ENCODE results near the gene RNF8.
A peak's percentile ranks its signal among the peaks of the same experiment; 100 is the strongest.
"Not testable (repeated sequence)": the region's sequence is repeated elsewhere in the genome, so short reads cannot be mapped to it uniquely, and the experiment has no call there.

RNF8 gene

GRCh38 chr6:37353761-37354525 is at the start of gene RNF8:
RNF8 (plus strand) TSS chr6:37353983; CDS start chr6:37354165, 182 bp downstream.
- peak; percentile 78 for DNase-seq (ENCODE audit: low read depth in 1 of 2, low spot score in 1 of 2)

DNA sequence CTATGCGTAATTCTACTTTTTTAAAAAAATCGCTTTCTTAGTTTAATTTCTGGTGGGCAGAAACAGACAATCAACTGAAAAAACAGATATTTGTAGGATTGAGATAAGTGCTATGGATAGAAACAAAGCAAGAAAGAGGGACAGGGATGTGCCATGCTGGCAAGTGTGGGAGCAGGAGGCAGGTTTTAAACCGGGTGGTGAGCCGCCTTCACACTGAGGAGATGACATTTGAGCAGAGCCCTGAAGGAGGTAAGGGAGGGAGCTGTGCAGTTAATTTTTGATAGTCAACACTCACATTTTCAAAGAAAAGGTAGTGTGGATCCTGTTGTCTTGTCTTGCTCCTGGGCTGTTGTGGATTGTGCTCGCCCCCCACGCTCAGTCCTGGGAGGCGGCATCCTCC is 49.0 kb upstream of the RNF8 start:
- DNase-seq (ENCODE audit: low read depth in 1 of 2, low spot score in 1 of 2): no peak

GRCh38 chr6:37305841-37306425 is 47.9 kb upstream of the RNF8 start:
- DNase-seq (ENCODE audit: low read depth in 1 of 2, low spot score in 1 of 2): no peak

- no peak for DNase-seq (ENCODE audit: low read depth in 1 of 2, low spot score in 1 of 2)
These were observed 47.1 kb upstream of the RNF8 start for GRCh38 chr6:37306624-37307222.

GRCh38 chr6:37307484-37307883 is 46.3 kb upstream of the RNF8 start:
- DNase-seq (ENCODE audit: low read depth in 1 of 2, low spot score in 1 of 2): not testable (repeated sequence)

DNA sequence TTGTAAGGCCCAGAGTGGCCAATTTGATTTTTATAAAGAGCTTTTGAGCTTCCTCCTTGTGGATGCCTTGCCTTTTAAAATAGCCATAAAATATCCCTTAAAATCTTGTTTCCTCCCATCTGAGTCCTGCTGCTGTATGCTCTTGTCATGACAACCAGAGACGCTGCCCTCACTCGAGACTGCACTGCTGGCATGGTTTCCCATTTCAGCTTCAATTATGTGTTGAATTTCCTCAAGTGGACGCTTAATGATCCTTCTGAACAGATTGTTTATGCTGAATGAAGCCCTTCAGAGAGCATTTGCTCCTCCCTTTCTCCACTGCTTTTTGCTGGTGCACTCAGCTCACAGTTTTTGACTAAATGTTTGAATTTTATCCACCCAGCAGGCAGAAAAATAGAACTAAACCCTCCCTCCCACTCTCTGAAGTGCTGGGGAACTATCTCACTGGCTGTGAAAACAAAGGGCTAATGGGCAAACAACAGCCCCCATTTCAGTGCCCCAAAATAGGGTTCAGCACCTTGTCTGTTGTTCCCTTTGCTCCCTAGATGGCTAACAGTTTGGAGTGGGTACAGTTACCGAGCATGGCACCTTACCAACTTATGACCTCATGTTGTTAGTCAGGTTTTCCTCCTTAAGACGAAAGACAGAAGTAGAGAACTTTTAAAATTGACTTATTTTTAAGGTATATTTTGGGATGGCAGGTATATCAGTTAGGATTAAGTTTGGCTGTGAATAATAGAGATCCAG is 45.5 kb upstream of the RNF8 start:
- DNase-seq (ENCODE audit: low read depth in 1 of 2, low spot score in 1 of 2): no peak

DNA sequence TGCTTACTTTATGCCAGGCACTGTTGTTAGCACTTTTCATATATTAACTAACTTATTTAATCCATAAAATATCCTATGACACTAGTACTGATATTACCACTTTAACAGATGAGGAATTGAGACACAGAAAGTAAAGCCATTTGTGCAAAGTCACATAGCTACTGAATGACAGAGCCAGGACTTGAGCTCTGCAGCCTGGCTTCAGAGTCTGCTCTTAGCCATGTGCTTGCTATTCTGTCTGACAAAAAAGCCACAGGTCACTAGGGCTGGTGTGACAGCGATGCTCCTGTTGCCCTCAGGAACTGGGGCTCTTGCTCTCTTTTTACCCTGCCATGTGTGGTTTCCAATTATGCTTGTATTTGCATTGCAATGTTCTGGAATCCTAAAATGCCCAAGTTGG is 44.7 kb upstream of the RNF8 start:
- DNase-seq (ENCODE audit: low read depth in 1 of 2, low spot score in 1 of 2): no peak

GRCh38 chr6:37309692-37310091 is 44.1 kb upstream of the RNF8 start:
- DNase-seq (ENCODE audit: low read depth in 1 of 2, low spot score in 1 of 2): no peak

DNA sequence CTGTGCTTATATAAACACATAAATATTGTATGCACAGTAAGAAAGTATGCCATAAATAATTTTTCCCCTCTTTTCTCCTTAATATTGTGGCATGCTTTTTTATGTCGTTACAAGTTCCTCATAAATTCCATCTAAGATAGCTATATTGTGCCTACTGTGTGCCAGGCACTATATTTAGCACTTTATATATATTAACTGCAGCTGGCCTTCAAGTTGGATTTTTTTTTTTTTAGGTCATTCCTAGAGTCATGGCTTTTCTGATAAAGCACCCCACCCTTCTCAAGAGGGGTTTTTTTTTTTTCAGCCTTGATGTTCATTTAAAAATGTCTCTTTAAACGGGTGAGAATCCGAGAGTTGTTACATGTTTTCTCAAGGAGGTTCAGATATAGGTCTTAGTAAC is 42.8 kb upstream of the RNF8 start:
- DNase-seq (ENCODE audit: low read depth in 1 of 2, low spot score in 1 of 2): no peak

DNA sequence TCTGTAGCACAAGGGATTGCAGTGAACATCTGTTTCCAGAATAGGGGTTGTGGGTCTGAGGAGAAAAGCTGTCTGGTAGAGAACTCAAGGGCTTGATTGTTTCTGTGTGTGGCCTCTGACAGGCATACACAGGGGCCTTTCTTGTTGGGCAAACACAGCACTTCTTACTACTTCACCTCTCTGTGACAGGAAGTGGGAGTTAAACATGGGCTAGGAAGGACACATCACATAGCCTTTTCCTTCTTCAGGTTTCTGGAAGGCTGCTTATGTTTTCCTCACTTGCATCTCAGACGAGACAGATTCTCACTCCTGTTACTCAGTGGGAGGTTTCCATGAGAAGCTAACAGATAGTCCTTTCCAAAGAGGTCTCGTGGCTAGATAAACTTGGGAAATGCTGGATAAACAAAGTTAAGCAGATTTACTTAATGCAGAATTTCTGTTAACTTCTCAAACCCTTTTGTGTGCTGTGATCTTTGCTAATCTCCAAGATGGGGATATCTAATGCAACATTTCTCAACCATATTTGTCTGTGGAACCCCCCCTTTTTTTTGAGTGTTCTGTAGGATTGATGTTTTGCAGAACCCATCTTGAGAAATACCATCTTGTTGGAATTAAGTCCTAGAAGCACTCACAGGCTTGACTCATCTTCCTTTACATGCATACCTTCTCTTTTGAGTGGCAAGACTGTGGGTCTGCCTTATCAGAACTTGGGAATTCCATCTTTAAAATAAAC is 41.9 kb upstream of the RNF8 start:
- no peak for DNase-seq (ENCODE audit: low read depth in 1 of 2, low spot score in 1 of 2)

DNA sequence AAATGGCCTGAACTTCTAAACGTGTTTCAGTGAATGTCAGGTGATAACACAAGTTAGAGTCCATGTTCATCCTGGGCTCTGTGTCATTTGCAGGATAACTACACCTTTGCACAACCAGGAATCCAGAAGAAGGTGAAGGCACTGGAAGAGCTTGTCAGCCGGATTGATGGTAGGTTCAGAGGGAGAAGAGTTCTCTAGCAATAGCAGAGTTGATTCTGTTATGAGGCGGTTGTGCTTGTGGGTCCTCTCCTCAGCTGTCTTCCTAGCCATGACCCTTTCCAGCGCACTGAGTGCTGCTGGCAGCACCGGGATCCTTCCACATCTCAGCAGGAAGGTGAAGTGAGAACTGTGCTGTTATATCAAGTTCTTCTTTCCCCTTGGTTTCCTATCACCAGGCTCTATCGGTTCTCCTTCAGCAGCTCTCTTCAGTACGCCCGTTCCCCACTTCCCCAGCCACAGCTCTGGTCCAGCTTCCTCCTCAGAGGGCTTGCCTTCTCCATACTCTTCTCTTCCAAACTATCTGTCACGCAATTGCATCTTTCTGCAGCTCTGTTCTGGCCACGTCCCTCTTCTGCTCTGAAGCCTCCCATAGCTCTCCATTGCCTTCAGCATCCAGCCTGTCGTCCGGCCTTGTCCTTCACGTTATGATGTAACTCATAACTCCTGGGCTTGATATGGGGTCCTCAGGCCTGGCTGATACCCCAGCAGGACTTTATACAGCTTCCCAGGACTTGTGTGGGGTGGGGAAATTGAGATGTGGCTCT is 39.9 kb upstream of the RNF8 start:
- DNase-seq (ENCODE audit: low read depth in 1 of 2, low spot score in 1 of 2): no peak

DNA sequence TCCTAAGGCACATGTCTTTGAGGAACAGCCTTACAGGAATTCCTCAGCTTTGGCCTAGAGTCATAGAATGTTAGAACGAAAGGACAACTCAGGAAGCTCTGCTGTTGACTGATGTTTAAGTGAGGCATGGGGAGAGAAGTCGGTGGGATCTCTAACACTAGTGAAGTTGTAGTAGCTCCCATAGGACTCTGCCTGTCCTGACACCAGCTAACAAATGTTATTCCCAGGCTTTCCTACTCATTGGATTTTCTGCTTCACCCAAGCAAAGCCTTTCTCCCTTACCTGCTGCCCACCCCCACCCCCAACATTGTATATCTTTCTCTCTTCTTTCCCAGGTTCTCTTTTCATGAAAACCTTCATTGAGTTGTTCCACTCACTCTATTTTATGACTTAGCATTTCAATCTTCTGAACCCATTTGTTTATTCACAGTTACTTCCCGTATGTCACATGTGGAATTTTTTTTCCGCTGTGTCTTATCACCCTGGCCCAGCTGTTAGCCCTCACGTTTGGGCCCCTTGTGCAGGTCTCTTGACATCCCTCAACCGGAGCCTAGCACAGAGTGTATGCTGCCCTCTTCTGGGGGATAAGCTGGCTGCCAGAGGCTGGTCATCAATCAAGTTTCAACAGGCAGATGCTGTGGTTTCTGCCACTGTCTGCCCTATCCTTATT is 39.2 kb upstream of the RNF8 start:
- no peak for DNase-seq (ENCODE audit: low read depth in 1 of 2, low spot score in 1 of 2)

DNA sequence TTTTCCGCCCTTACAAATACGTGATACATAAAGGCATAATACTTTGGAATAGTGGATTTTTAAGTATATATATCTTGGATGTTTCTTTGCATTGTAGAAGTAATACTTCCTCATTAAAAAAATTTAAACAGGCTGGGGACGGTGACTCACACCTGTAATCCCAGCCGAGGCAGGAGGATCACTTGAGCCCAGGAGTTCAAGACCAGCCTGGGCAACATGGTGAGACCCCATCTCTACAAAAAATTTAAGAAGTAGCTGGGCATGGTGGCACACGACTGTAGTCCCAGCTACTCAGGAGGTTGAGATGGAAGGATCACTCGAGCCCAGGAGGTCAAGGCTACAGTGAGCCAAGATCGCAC is 38.6 kb upstream of the RNF8 start:
- no peak for DNase-seq (ENCODE audit: low read depth in 1 of 2, low spot score in 1 of 2)

DNA sequence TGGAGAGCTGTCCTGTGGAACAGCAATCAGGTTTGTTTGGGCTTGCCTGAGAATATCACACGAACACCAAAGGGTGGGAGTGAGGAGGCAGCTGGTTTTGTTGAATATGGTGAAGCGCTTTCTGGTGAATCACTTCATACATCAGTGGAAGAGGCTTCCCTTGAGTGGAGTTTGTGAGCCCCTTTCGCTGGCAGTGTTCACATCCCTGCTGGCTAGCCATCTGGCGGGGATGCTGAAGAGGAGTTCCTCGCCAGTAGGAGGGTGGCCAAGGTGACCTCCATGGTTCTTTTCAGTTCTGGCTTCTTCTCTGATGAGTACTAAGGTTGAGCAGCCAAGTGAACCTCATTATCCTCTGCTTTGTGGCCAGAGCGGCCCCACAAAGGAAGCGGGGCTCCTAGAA is 37.7 kb upstream of the RNF8 start:
- DNase-seq (ENCODE audit: low read depth in 1 of 2, low spot score in 1 of 2): no peak

DNA sequence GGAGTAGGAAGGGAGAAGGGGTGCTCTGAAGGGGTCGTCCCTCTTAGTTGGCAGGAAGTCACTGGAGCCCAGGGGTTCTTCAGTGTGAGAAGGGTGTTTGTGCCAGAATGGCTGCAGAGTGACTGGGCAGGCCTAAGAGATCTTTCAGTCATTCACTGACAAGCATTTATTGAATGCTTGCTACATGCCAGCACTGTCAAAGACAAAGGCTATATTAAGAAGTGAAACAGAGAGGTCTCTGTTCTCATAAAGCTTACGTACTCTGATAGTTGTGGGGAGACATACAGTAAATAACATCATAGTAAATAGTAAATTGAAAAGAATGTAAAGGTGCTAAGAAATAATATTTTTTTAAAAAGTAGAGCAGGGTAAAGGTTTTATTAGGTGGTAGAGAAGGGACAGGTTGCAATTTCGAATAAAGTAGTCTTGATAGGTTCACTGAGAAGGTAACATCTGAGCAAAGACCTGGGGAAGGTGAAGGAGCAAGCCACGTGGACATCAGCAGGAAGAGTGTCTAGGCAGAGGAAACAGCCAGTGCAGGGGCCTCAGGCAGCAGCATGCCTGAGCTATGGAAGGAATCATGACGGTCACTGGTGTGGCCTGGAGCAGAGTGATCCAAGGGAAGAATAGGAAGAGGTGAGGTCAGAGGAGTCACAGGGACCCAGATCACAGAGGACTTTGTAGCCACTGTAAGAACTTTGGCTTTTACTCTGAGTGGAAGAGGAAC is 36.3 kb upstream of the RNF8 start:
- no peak for DNase-seq (ENCODE audit: low read depth in 1 of 2, low spot score in 1 of 2)

- DNase-seq (ENCODE audit: low read depth in 1 of 2, low spot score in 1 of 2): no peak
These were observed 34.6 kb upstream of the RNF8 start for GRCh38 chr6:37319156-37319555.

DNA sequence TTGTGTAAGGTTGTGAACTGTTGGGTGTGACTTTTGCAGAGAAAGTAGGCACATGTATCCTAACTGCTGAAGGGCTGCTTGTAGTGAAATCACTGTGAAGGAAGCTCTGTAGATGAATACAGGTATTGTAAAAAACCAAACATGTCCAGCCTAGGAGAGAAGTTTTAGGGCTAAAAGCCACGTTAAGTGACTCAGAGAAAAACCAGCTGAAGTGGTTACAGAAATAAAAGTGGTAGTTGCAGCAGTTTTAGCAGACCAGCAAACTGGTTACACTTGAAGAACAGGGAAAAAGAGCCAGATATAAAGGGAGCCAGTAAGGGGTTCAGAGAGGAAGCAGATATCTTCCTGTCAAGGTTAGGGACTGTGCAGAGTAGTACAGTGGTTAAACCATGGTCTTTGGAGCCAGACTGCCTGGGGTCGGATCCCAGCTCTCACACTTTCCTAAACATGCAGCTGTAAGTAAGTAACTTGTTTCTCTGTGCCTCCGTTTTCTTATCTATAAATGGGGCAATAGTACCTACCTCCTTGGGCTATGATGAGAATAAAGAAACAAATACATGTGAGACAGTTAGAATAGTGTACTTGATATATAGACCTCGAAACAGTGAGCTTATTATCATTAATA is 33.8 kb upstream of the RNF8 start:
- no peak for DNase-seq (ENCODE audit: low read depth in 1 of 2, low spot score in 1 of 2)

DNA sequence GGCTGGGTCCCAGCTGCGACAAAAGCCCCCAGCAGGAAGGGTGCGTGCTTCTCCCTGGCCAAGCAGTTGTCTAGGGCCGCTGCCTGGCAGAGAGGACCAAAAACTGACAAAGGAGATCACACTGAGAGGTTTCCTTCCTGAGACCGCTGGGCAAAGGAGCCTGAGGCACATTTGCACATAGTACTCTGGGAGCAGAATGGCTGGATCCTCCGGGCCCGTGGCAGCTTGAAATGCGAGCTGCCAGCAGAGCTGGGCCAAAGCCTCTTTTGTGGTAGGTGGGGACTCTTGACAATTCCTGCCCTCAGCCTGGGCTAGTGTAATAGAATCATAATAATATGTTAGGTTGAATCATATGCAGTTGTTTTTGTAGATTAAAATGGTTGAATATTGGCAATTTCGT is 33.1 kb upstream of the RNF8 start:
- no peak for DNase-seq (ENCODE audit: low read depth in 1 of 2, low spot score in 1 of 2)

GRCh38 chr6:37321101-37321500 is 32.7 kb upstream of the RNF8 start:
- no peak for DNase-seq (ENCODE audit: low read depth in 1 of 2, low spot score in 1 of 2)
